HG03558 (cell line): Measurements from ENCODE around the gene ZNF726.
"Not testable (repeated sequence)": the region's sequence is repeated elsewhere in the genome, so short reads cannot be mapped to it uniquely, and the experiment has no call there.

Source experiments
- ATAC-seq: cut with Tn5 transposase; IDR thresholded peaks from one replicate; pipeline ENCODE4 v1.9.1; 2021; ENCODE audit warnings: moderate number of reproducible peaks; ENCODE audit not compliant: unreplicated experiment; ENCODE audit errors: extremely low read depth

The ZNF726 gene

GRCh38 chr19:23937031-23937430 is 22.3 kb downstream of the ZNF726 start:
- ATAC-seq: not testable (repeated sequence)

GRCh38 chr19:23943411-23943810 is 28.7 kb downstream of the ZNF726 start:
- no peak for ATAC-seq

GRCh38 chr19:23946569-23946968 is 31.9 kb downstream of the ZNF726 start:
- ATAC-seq: no peak

- no peak for ATAC-seq
Observed at GRCh38 chr19:23949611-23950010, 34.9 kb downstream of the ZNF726 start.

- ATAC-seq: no peak
Observed at GRCh38 chr19:23956051-23956450, 41.4 kb downstream of the ZNF726 start.

- ATAC-seq: no peak
Observed at GRCh38 chr19:23957660-23958281, 43.1 kb downstream of the ZNF726 start.

- ATAC-seq: not testable (repeated sequence)
Observed at GRCh38 chr19:23963396-23963795, 48.7 kb downstream of the ZNF726 start.

- ATAC-seq: not testable (repeated sequence)
Observed at GRCh38 chr19:23963881-23964280, 49.2 kb downstream of the ZNF726 start.

- not testable (repeated sequence) for ATAC-seq
Observed at GRCh38 chr19:23964334-23964733, 49.6 kb downstream of the ZNF726 start.

GRCh38 chr19:23969630-23970029 is 54.9 kb downstream of the ZNF726 start:
- no peak for ATAC-seq

GRCh38 chr19:23971598-23971997 is 56.9 kb downstream of the ZNF726 start:
- ATAC-seq: no peak

GRCh38 chr19:23972161-23972560 is 57.5 kb downstream of the ZNF726 start:
- no peak for ATAC-seq

- ATAC-seq: no peak
Observed at GRCh38 chr19:23974941-23975340, 60.3 kb downstream of the ZNF726 start.

GRCh38 chr19:23976631-23977030 is 61.9 kb downstream of the ZNF726 start:
- ATAC-seq: not testable (repeated sequence)

GRCh38 chr19:23977256-23977655 is 62.6 kb downstream of the ZNF726 start:
- ATAC-seq: not testable (repeated sequence)

- no peak for ATAC-seq
Observed at GRCh38 chr19:23978068-23978467, 63.4 kb downstream of the ZNF726 start.

- ATAC-seq: no peak
Observed at GRCh38 chr19:23980805-23981204, 66.1 kb downstream of the ZNF726 start.

GRCh38 chr19:23981863-23982262 is 67.2 kb downstream of the ZNF726 start:
- no peak for ATAC-seq

- ATAC-seq: no peak
Observed at GRCh38 chr19:23983406-23983805, 68.7 kb downstream of the ZNF726 start.
